ENCODE measurements around the gene SOX21.

SOX21 gene

DNA sequence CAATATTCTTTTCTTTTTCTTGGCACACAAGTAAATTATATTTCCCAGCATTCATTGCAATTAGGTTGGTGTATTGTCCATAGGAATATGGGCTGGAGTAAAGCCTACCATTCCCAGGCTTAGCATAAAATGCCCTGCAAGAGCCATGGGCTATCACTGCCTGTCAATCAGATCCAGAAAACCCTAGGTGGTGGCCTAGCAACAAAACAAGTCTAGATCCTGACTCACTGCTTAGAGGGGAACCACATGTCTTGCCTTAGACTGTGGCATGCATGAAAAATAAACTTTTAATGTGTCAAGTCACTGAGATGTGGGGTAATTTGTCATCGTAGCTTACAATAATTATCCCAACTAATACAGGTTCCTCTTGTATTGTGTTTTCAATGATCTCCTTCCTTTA, 16.2 kb downstream of the SOX21 start:
- Histone ChIP-seq H3K9ac (ENCODE audit: insufficient read length, low read depth) (no peak overlapping the region), H3K9me3 (ENCODE audit: insufficient read depth, low read length) (no peaks in the 10 kb centered on the region), H3K4me1 (ENCODE audit: insufficient read depth, insufficient read length) (no peaks in the 10 kb centered on the region), H3K27me3 (ENCODE audit: insufficient read depth, insufficient read length) (no peaks in the 10 kb centered on the region), H3K4me3 (ENCODE audit: insufficient read length, low read depth) (no peak overlapping the region), H3K36me3 (ENCODE audit: insufficient read depth, insufficient read length, low read length) (no peaks in the 10 kb centered on the region)
- TF ChIP-seq YY1 (IDR thresholded peaks at IDR 0.05; ENCODE audit: insufficient read depth, insufficient read length) (no peak), ZNF274 (IDR thresholded peaks at IDR 0.05; ENCODE audit: low read depth, low read length) (no peak), SUZ12 (IDR thresholded peaks at IDR 0.05; ENCODE audit: extremely low read depth, insufficient read depth, insufficient read length) (no peak)
- DNase-seq (ENCODE audit: low read depth, low spot score) = no peak

DNA sequence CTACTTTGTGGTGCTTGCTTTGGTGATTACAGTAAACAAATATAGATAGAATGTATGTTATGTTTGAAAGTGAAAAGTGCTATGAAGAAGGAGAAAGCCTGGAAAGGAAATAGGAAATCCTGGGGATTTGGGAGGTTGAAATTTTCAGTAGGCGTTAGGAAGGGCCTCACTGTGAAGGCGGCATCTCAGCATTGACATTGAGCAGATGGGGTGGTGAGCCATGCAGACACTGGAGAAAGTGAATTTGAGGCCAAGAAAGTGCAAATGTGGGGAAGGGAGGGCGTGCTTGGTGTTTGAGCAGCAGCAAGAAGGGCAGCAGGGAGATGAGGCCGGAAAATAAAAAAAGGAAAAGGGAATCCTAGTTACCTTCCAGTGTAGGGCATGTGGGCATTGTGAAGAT, 20.3 kb downstream of the SOX21 start:
- Histone ChIP-seq H3K36me3 (ENCODE audit: insufficient read depth, insufficient read length, low read length) (no peaks in the 10 kb centered on the region), H3K9ac (ENCODE audit: insufficient read length, low read depth) (no peak overlapping the region), H3K4me3 (ENCODE audit: insufficient read length, low read depth) (no peak overlapping the region), H3K27me3 (ENCODE audit: insufficient read depth, insufficient read length) (no peaks in the 10 kb centered on the region), H3K9me3 (ENCODE audit: insufficient read depth, low read length) (no peaks in the 10 kb centered on the region), H3K4me1 (ENCODE audit: insufficient read depth, insufficient read length) (no peaks in the 10 kb centered on the region)
- DNase-seq (ENCODE audit: low read depth, low spot score) = no peak
- TF ChIP-seq YY1 (IDR thresholded peaks at IDR 0.05; ENCODE audit: insufficient read depth, insufficient read length) (no peak), ZNF274 (IDR thresholded peaks at IDR 0.05; ENCODE audit: low read depth, low read length) (no peak), SUZ12 (IDR thresholded peaks at IDR 0.05; ENCODE audit: extremely low read depth, insufficient read depth, insufficient read length) (no peak)

DNA sequence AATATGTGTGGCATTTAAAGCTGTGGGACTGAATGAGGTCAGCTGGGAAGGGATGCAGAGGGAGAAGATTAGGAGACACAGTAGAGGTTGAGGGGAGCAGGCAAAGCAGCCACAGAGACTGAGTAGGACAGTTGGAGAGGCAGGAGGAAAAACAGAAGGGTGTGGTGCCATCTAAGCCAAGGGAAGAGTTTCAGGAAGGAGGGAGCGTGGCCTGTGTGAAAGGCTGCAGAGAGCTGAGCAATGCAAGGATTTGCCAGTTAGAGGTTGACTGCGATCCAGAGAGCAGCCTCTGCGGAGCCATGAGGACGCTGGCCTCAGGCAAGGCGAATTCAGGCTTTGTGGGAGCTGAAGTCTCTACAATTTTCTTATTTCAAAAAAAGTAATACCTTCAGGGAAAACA, 28.9 kb downstream of the SOX21 start:
- Histone ChIP-seq H3K4me3 (ENCODE audit: insufficient read length, low read depth) (no peak overlapping the region), H3K4me1 (ENCODE audit: insufficient read depth, insufficient read length) (no peaks in the 10 kb centered on the region), H3K27me3 (ENCODE audit: insufficient read depth, insufficient read length) (no peaks in the 10 kb centered on the region), H3K9me3 (ENCODE audit: insufficient read depth, low read length) (no peaks in the 10 kb centered on the region), H3K36me3 (ENCODE audit: insufficient read depth, insufficient read length, low read length) (no peaks in the 10 kb centered on the region), H3K9ac (ENCODE audit: insufficient read length, low read depth) (no peak overlapping the region)
- no peak for DNase-seq (ENCODE audit: low read depth, low spot score)
- TF ChIP-seq ZNF274 (IDR thresholded peaks at IDR 0.05; ENCODE audit: low read depth, low read length) = no peak

DNA sequence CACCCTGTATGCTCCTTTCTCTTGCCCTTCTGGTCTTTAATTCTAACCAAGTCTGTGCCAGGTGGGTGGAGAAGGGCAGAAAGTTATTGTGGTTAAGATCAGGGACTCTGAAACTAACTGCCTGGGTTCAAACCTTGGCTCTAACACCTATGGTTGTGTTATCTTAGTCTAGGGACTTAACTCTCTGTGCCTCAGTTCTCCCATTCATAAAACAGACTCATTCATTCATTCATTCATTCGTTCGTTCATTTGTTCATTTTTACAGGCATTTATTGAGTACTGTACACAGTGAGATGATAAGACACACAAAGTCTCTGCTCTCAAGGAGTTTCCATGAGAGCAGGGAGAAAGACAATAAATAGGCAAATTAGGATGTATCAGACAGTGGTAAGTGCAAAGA, 30.1 kb downstream of the SOX21 start:
- Histone ChIP-seq H3K27me3 (ENCODE audit: insufficient read depth, insufficient read length) (no peaks in the 10 kb centered on the region), H3K9ac (ENCODE audit: insufficient read length, low read depth) (no peak overlapping the region)
- no peak for DNase-seq (ENCODE audit: low read depth, low spot score)

DNA sequence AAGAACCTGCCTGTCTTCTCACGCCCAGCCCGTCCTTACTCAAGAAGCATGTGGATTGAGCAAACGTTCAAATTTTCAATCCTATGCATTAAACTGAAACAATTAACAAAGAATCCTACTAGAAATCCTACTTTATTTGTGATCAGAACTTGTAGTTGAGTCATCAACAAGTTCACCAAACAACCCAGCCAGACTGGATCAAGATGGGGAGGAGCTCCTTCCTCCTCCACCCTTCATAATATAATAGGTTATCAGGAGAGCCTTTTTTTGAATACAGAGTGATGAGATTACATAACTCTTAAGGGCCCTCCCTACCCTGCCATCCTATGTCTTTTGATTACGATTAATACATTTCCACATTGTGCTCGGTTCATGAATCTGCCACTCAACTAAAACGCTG, 32.7 kb downstream of the SOX21 start:
- no peak for TF ChIP-seq SUZ12 (IDR thresholded peaks at IDR 0.05; ENCODE audit: extremely low read depth, insufficient read depth, insufficient read length)
- no peak for TF ChIP-seq ZNF274 (IDR thresholded peaks at IDR 0.05; ENCODE audit: low read depth, low read length)
- TF ChIP-seq YY1 (IDR thresholded peaks at IDR 0.05; ENCODE audit: insufficient read depth, insufficient read length) = no peak
- no peak overlapping the region for H3K4me3 ChIP-seq (ENCODE audit: insufficient read length, low read depth)
- no peaks in the 10 kb centered on the region for H3K4me1 ChIP-seq (ENCODE audit: insufficient read depth, insufficient read length)
- H3K9me3 ChIP-seq (ENCODE audit: insufficient read depth, low read length) = no peaks in the 10 kb centered on the region
- H3K27me3 ChIP-seq (ENCODE audit: insufficient read depth, insufficient read length) = no peaks in the 10 kb centered on the region
- DNase-seq (ENCODE audit: low read depth, low spot score) = no peak
- H3K36me3 ChIP-seq (ENCODE audit: insufficient read depth, insufficient read length, low read length) = no peaks in the 10 kb centered on the region
- H3K9ac ChIP-seq (ENCODE audit: insufficient read length, low read depth) = no peak overlapping the region

More for the DNA sequence above, 30.1 kb downstream of the SOX21 start:
- H3K4me3 ChIP-seq (ENCODE audit: insufficient read length, low read depth) = no peak overlapping the region
- TF ChIP-seq YY1 (IDR thresholded peaks at IDR 0.05; ENCODE audit: insufficient read depth, insufficient read length) (no peak), ZNF274 (IDR thresholded peaks at IDR 0.05; ENCODE audit: low read depth, low read length) (no peak), SUZ12 (IDR thresholded peaks at IDR 0.05; ENCODE audit: extremely low read depth, insufficient read depth, insufficient read length) (no peak)
- H3K9me3 ChIP-seq (ENCODE audit: insufficient read depth, low read length) = no peaks in the 10 kb centered on the region
- H3K4me1 ChIP-seq (ENCODE audit: insufficient read depth, insufficient read length) = no peaks in the 10 kb centered on the region
- no peaks in the 10 kb centered on the region for H3K36me3 ChIP-seq (ENCODE audit: insufficient read depth, insufficient read length, low read length)

DNA sequence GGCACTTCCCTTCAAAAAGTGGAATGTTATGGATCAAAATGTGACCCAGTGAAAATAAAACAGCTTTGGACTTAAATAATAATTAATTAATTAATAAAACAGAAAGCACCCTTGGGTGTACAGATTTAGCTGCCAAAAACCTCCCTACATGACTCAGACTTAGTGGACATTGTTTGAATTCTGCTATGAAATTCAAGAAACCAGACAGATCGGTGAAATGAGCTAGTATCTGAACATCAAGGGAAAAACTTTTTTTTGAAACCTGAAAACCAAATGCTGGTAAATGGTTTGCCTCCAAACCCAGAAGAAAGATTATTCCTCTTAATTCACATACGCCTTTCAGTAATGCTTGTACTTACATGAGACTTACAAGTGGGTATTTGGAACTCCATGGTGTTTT, 33.5 kb downstream of the SOX21 start:
- no peaks in the 10 kb centered on the region for H3K27me3 ChIP-seq (ENCODE audit: insufficient read depth, insufficient read length)
- no peak for DNase-seq (ENCODE audit: low read depth, low spot score)
- no peaks in the 10 kb centered on the region for H3K36me3 ChIP-seq (ENCODE audit: insufficient read depth, insufficient read length, low read length)
- TF ChIP-seq ZNF274 (IDR thresholded peaks at IDR 0.05; ENCODE audit: low read depth, low read length) (no peak), SUZ12 (IDR thresholded peaks at IDR 0.05; ENCODE audit: extremely low read depth, insufficient read depth, insufficient read length) (no peak), YY1 (IDR thresholded peaks at IDR 0.05; ENCODE audit: insufficient read depth, insufficient read length) (no peak)
- no peak overlapping the region for H3K4me3 ChIP-seq (ENCODE audit: insufficient read length, low read depth)
- no peaks in the 10 kb centered on the region for H3K9me3 ChIP-seq (ENCODE audit: insufficient read depth, low read length)
- no peak overlapping the region for H3K9ac ChIP-seq (ENCODE audit: insufficient read length, low read depth)
- no peaks in the 10 kb centered on the region for H3K4me1 ChIP-seq (ENCODE audit: insufficient read depth, insufficient read length)

DNA sequence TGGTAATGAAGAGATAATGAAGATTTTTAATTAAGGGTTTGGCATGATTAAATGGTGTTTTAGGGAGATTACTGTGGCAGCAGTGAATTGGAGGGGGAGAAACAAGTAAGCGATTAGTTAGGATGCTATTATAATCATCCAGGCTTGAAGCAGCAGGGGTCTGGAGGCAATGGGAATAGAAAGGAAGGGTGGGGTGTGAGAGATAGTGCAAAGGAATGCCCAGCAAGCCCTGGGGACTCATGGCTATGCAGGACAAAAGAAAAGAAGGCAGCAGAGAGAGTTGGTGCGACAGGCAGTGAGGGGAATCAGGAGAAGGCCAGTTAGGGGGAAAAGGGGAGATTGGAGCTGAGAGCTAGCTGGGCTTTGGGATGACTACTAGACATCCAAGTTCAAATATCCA, 34.5 kb downstream of the SOX21 start:
- TF ChIP-seq ZNF274 (IDR thresholded peaks at IDR 0.05; ENCODE audit: low read depth, low read length) (no peak), YY1 (IDR thresholded peaks at IDR 0.05; ENCODE audit: insufficient read depth, insufficient read length) (no peak), SUZ12 (IDR thresholded peaks at IDR 0.05; ENCODE audit: extremely low read depth, insufficient read depth, insufficient read length) (no peak)

More for the DNA sequence above, 34.5 kb downstream of the SOX21 start:
- Histone ChIP-seq H3K9me3 (ENCODE audit: insufficient read depth, low read length) (no peaks in the 10 kb centered on the region), H3K4me1 (ENCODE audit: insufficient read depth, insufficient read length) (no peaks in the 10 kb centered on the region), H3K4me3 (ENCODE audit: insufficient read length, low read depth) (no peak overlapping the region), H3K9ac (ENCODE audit: insufficient read length, low read depth) (no peak overlapping the region), H3K27me3 (ENCODE audit: insufficient read depth, insufficient read length) (no peaks in the 10 kb centered on the region), H3K36me3 (ENCODE audit: insufficient read depth, insufficient read length, low read length) (no peaks in the 10 kb centered on the region)
- peak; percentile 25 for DNase-seq (ENCODE audit: low read depth, low spot score)
